HEK293 (cell line): Measurements from ENCODE around the gene PLCB3.
A peak's percentile ranks its signal among the peaks of the same experiment; 100 is the strongest.

Source experiments
- BCL11A ChIP-seq: fragments of 450-650 bp; formaldehyde crosslinking; IDR thresholded peaks from 2 replicates; pipeline ENCODE4 v1.5.1; 2016; ENCODE audit warnings: low read depth, missing biosample characterization, missing genetic modification characterization
- GFI1B ChIP-seq: fragments of 450-650 bp; formaldehyde crosslinking; IDR thresholded peaks from 2 replicates; pipeline ENCODE4 v1.5.1; 2016; ENCODE audit warnings: missing biosample characterization, missing genetic modification characterization
- MYNN ChIP-seq: fragments of 450-650 bp; formaldehyde crosslinking; IDR thresholded peaks from 2 replicates; pipeline ENCODE4 v1.5.1; 2016; ENCODE audit warnings: missing biosample characterization, missing genetic modification characterization, borderline replicate concordance
- WT1 ChIP-seq: fragments of 450-650 bp; formaldehyde crosslinking; IDR thresholded peaks from 2 replicates; pipeline ENCODE4 v1.5.1; 2016; ENCODE audit warnings: missing biosample characterization, missing genetic modification characterization
- YY2 ChIP-seq: fragments of 450-650 bp; formaldehyde crosslinking; IDR thresholded peaks from 2 replicates; pipeline ENCODE4 v1.5.1; 2016; ENCODE audit warnings: missing biosample characterization, missing genetic modification characterization
- ZNF121 ChIP-seq: fragments of 450-650 bp; formaldehyde crosslinking; IDR thresholded peaks from 2 replicates; pipeline ENCODE4 v1.5.1; 2016; ENCODE audit warnings: missing biosample characterization, missing genetic modification characterization
- ZNF132 ChIP-seq: fragments of 450-650 bp; formaldehyde crosslinking; IDR thresholded peaks from 2 replicates; pipeline ENCODE4 v1.5.1; 2017; ENCODE audit warnings: missing biosample characterization, missing genetic modification characterization, borderline replicate concordance
- ZNF174 ChIP-seq: fragments of 450-650 bp; formaldehyde crosslinking; IDR thresholded peaks from 2 replicates; pipeline ENCODE4 v1.5.0; 2017; ENCODE audit warnings: missing biosample characterization, mild to moderate bottlenecking, missing genetic modification characterization
- ZNF221 ChIP-seq: fragments of 450-650 bp; formaldehyde crosslinking; IDR thresholded peaks from 2 replicates; pipeline ENCODE4 v1.5.1; 2017; ENCODE audit warnings: missing biosample characterization, missing genetic modification characterization, borderline replicate concordance
- ZNF248 ChIP-seq: fragments of 450-650 bp; formaldehyde crosslinking; IDR thresholded peaks from 2 replicates; pipeline ENCODE4 v1.5.1; 2017; ENCODE audit warnings: missing biosample characterization, missing genetic modification characterization
- ZNF335 ChIP-seq: fragments of 450-650 bp; formaldehyde crosslinking; conservative IDR thresholded peaks from 2 replicates; pipeline ENCODE4 v1.5.1; 2016; ENCODE audit warnings: missing biosample characterization, missing genetic modification characterization
- ZNF391 ChIP-seq: fragments of 450-650 bp; formaldehyde crosslinking; IDR thresholded peaks from 2 replicates; pipeline ENCODE4 v1.5.1; 2016; ENCODE audit warnings: low read depth, missing biosample characterization, missing genetic modification characterization, borderline replicate concordance
- ZNF529 ChIP-seq: fragments of 450-650 bp; formaldehyde crosslinking; IDR thresholded peaks from 2 replicates; pipeline ENCODE4 v1.5.1; 2017; ENCODE audit warnings: missing genetic modification characterization, missing biosample characterization; ENCODE audit not compliant: insufficient replicate concordance
- ZNF558 ChIP-seq: fragments of 450-650 bp; formaldehyde crosslinking; IDR thresholded peaks from 2 replicates; pipeline ENCODE4 v1.5.1; 2016; ENCODE audit warnings: missing biosample characterization, missing genetic modification characterization
- ZNF610 ChIP-seq: fragments of 450-650 bp; formaldehyde crosslinking; IDR thresholded peaks from 2 replicates; pipeline ENCODE4 v1.5.1; 2016; ENCODE audit warnings: missing biosample characterization, missing genetic modification characterization, borderline replicate concordance
- ZNF624 ChIP-seq: fragments of 450-650 bp; formaldehyde crosslinking; IDR thresholded peaks from 2 replicates; pipeline ENCODE4 v1.5.1; 2017; ENCODE audit warnings: missing biosample characterization, missing genetic modification characterization
- ZNF701 ChIP-seq: fragments of 450-650 bp; formaldehyde crosslinking; IDR thresholded peaks from 2 replicates; pipeline ENCODE4 v1.5.1; 2016; ENCODE audit warnings: missing biosample characterization, missing genetic modification characterization
- TF ChIP-seq, protein P1 (sequence below): fragments of 450-650 bp; formaldehyde crosslinking; IDR thresholded peaks from 2 replicates; pipeline ENCODE4 v1.5.1; 2016; ENCODE audit warnings: missing biosample characterization, missing genetic modification characterization
- TF ChIP-seq, protein P2 (sequence below): fragments of 450-650 bp; formaldehyde crosslinking; IDR thresholded peaks from 2 replicates; pipeline ENCODE4 v1.5.1; 2016; ENCODE audit warnings: missing biosample characterization, missing genetic modification characterization
- TF ChIP-seq, protein P3 (sequence below): fragments of 450-650 bp; formaldehyde crosslinking; IDR thresholded peaks from 2 replicates; pipeline ENCODE4 v1.5.1; 2016; ENCODE audit warnings: missing biosample characterization, missing genetic modification characterization
- TF ChIP-seq, protein P4 (sequence below): fragments of 450-650 bp; formaldehyde crosslinking; IDR thresholded peaks from 2 replicates; pipeline ENCODE4 v1.5.1; 2017; ENCODE audit warnings: missing biosample characterization, mild to moderate bottlenecking, missing genetic modification characterization, moderate library complexity
- TF ChIP-seq, protein P5 (sequence below): fragments of 450-650 bp; formaldehyde crosslinking; IDR thresholded peaks from 2 replicates; pipeline ENCODE4 v1.5.1; 2016; ENCODE audit warnings: missing biosample characterization, missing genetic modification characterization, borderline replicate concordance
- TF ChIP-seq, protein P6 (sequence below): fragments of 450-650 bp; formaldehyde crosslinking; IDR thresholded peaks from 2 replicates; pipeline ENCODE4 v1.5.1; 2016; ENCODE audit warnings: missing biosample characterization, missing genetic modification characterization, low read depth
- TF ChIP-seq, protein P7 (sequence below): fragments of 450-650 bp; formaldehyde crosslinking; IDR thresholded peaks from 2 replicates; pipeline ENCODE4 v1.5.1; 2017; ENCODE audit warnings: missing biosample characterization, missing genetic modification characterization

The PLCB3 gene

DNA sequence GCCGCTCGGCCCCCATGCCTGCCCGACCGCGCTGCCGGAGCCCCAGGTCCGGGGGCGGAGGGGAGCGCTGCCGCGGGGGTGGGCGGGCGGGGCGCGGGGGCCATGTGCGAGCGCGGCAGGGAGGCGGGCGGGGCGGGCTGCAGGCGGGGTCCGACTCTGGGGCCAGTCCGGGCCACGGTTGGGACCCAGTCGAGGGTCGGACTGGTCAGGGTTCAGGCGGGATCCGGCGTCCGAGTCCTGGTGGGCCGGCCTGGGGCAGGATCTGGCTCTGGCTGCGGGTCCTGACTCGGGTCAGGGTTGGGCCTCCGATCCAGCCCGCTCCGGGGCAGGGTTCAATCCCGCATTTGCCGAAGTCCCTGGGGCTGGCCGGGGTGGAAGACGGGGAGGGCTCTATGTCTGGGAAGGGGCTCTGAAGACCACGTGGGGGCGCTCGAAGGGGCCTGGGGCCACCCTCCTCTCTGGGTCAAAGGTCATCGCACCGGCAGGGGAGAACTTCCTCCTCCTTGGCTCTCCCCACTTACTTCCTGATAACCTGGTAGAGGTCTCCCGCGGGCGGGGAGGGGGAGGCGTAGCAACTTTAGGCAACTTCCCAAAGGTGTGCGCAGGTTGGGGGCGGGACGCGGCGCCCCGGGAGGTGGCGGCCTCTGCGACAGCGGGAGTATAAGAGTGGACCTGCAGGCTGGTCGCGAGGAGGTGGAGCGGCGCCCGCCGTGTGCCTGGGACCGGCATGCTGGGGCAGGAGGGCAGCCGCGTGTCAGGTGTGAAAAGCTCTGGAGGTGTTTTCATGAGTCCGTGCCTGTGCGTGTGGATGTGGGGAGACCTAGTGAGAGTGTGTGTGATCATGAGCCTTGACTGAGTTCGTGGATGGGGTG, 54.6 kb downstream of the PLCB3 start (continued):
- TF ChIP-seq, protein P1, sequence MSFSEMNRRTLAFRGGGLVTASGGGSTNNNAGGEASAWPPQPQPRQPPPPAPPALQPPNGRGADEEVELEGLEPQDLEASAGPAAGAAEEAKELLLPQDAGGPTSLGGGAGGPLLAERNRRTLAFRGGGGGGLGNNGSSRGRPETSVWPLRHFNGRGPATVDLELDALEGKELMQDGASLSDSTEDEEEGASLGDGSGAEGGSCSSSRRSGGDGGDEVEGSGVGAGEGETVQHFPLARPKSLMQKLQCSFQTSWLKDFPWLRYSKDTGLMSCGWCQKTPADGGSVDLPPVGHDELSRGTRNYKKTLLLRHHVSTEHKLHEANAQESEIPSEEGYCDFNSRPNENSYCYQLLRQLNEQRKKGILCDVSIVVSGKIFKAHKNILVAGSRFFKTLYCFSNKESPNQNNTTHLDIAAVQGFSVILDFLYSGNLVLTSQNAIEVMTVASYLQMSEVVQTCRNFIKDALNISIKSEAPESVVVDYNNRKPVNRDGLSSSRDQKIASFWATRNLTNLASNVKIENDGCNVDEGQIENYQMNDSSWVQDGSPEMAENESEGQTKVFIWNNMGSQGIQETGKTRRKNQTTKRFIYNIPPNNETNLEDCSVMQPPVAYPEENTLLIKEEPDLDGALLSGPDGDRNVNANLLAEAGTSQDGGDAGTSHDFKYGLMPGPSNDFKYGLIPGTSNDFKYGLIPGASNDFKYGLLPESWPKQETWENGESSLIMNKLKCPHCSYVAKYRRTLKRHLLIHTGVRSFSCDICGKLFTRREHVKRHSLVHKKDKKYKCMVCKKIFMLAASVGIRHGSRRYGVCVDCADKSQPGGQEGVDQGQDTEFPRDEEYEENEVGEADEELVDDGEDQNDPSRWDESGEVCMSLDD (tag by site-specific recombination): no peak
- TF ChIP-seq, protein P2, sequence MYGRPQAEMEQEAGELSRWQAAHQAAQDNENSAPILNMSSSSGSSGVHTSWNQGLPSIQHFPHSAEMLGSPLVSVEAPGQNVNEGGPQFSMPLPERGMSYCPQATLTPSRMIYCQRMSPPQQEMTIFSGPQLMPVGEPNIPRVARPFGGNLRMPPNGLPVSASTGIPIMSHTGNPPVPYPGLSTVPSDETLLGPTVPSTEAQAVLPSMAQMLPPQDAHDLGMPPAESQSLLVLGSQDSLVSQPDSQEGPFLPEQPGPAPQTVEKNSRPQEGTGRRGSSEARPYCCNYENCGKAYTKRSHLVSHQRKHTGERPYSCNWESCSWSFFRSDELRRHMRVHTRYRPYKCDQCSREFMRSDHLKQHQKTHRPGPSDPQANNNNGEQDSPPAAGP (tag by site-specific recombination): no peak; the same call in none of the 2 replicates
- TF ChIP-seq, protein P3, sequence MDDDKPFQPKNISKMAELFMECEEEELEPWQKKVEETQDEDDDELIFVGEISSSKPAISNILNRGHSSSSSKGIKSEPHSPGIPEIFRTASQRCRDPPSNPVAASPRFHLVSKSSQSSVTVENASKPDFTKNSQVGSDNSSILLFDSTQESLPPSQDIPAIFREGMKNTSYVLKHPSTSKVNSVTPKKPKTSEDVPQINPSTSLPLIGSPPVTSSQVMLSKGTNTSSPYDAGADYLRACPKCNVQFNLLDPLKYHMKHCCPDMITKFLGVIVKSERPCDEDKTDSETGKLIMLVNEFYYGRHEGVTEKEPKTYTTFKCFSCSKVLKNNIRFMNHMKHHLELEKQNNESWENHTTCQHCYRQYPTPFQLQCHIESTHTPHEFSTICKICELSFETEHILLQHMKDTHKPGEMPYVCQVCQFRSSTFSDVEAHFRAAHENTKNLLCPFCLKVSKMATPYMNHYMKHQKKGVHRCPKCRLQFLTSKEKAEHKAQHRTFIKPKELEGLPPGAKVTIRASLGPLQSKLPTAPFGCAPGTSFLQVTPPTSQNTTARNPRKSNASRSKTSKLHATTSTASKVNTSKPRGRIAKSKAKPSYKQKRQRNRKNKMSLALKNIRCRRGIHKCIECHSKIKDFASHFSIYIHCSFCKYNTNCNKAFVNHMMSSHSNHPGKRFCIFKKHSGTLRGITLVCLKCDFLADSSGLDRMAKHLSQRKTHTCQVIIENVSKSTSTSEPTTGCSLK: no peak
- 0 out of 2 replicates have a peak, but pooled peaks have one; percentile 10 for TF ChIP-seq WT1 (tag by site-specific recombination)
- no peak for TF ChIP-seq ZNF221 (tag by site-specific recombination)
- TF ChIP-seq MYNN (tag by site-specific recombination): no peak
- TF ChIP-seq ZNF248 (tag by site-specific recombination): no peak
- no peak for TF ChIP-seq ZNF558 (tag by site-specific recombination)
- TF ChIP-seq ZNF174 (tag by site-specific recombination): no peak
- TF ChIP-seq ZNF624 (tag by site-specific recombination): no peak
- TF ChIP-seq, protein P4, sequence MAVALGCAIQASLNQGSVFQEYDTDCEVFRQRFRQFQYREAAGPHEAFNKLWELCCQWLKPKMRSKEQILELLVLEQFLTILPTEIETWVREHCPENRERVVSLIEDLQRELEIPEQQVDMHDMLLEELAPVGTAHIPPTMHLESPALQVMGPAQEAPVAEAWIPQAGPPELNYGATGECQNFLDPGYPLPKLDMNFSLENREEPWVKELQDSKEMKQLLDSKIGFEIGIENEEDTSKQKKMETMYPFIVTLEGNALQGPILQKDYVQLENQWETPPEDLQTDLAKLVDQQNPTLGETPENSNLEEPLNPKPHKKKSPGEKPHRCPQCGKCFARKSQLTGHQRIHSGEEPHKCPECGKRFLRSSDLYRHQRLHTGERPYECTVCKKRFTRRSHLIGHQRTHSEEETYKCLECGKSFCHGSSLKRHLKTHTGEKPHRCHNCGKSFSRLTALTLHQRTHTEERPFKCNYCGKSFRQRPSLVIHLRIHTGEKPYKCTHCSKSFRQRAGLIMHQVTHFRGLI (tag by site-specific recombination): no peak
- peak; percentile 71 for TF ChIP-seq BCL11A (tag by site-specific recombination)
- TF ChIP-seq, protein P5, sequence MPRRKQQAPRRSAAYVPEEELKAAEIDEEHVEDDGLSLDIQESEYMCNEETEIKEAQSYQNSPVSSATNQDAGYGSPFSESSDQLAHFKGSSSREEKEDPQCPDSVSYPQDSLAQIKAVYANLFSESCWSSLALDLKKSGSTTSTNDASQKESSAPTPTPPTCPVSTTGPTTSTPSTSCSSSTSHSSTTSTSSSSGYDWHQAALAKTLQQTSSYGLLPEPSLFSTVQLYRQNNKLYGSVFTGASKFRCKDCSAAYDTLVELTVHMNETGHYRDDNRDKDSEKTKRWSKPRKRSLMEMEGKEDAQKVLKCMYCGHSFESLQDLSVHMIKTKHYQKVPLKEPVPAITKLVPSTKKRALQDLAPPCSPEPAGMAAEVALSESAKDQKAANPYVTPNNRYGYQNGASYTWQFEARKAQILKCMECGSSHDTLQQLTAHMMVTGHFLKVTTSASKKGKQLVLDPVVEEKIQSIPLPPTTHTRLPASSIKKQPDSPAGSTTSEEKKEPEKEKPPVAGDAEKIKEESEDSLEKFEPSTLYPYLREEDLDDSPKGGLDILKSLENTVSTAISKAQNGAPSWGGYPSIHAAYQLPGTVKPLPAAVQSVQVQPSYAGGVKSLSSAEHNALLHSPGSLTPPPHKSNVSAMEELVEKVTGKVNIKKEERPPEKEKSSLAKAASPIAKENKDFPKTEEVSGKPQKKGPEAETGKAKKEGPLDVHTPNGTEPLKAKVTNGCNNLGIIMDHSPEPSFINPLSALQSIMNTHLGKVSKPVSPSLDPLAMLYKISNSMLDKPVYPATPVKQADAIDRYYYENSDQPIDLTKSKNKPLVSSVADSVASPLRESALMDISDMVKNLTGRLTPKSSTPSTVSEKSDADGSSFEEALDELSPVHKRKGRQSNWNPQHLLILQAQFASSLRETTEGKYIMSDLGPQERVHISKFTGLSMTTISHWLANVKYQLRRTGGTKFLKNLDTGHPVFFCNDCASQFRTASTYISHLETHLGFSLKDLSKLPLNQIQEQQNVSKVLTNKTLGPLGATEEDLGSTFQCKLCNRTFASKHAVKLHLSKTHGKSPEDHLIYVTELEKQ (tag by site-specific recombination): no peak
- no peak for TF ChIP-seq GFI1B
- TF ChIP-seq ZNF529 (tag by site-specific recombination): no peak
- TF ChIP-seq ZNF701 (tag by site-specific recombination): no peak
- TF ChIP-seq, protein P6, sequence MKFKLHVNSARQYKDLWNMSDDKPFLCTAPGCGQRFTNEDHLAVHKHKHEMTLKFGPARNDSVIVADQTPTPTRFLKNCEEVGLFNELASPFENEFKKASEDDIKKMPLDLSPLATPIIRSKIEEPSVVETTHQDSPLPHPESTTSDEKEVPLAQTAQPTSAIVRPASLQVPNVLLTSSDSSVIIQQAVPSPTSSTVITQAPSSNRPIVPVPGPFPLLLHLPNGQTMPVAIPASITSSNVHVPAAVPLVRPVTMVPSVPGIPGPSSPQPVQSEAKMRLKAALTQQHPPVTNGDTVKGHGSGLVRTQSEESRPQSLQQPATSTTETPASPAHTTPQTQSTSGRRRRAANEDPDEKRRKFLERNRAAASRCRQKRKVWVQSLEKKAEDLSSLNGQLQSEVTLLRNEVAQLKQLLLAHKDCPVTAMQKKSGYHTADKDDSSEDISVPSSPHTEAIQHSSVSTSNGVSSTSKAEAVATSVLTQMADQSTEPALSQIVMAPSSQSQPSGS: no peak
- TF ChIP-seq ZNF121 (tag by site-specific recombination): no peak
- peak; percentile 70 for TF ChIP-seq ZNF335 (tag by site-specific recombination)
- no peak for TF ChIP-seq ZNF610
- no peak for TF ChIP-seq ZNF391 (tag by site-specific recombination)
- no peak for TF ChIP-seq YY2 (tag by site-specific recombination)
- TF ChIP-seq, protein P7, sequence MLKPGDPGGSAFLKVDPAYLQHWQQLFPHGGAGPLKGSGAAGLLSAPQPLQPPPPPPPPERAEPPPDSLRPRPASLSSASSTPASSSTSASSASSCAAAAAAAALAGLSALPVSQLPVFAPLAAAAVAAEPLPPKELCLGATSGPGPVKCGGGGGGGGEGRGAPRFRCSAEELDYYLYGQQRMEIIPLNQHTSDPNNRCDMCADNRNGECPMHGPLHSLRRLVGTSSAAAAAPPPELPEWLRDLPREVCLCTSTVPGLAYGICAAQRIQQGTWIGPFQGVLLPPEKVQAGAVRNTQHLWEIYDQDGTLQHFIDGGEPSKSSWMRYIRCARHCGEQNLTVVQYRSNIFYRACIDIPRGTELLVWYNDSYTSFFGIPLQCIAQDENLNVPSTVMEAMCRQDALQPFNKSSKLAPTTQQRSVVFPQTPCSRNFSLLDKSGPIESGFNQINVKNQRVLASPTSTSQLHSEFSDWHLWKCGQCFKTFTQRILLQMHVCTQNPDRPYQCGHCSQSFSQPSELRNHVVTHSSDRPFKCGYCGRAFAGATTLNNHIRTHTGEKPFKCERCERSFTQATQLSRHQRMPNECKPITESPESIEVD: no peak
- no peak for TF ChIP-seq ZNF132 (tag by site-specific recombination)
